ENCODE measurements around the gene FAM120B.

GRCh38 chr6:170403451-170403850 is 96.9 kb downstream of the FAM120B start:
- TF ChIP-seq CTCF (IDR thresholded peaks at IDR 0.05), result no peak
- no peak for TF ChIP-seq POLR2A (IDR thresholded peaks at IDR 0.05)
- TF ChIP-seq POLR2AphosphoS5 (IDR thresholded peaks at IDR 0.05), result no peak
- TF ChIP-seq EP300 (IDR thresholded peaks at IDR 0.05), result no peak

Measured in gastroesophageal sphincter (tissue), 3 donors.